ENCODE data around the gene OR5J2.
"Not testable (repeated sequence)": the region's sequence is repeated elsewhere in the genome, so short reads cannot be mapped to it uniquely, and the experiment has no call there.

OR5J2 gene

GRCh38 chr11:56176318-56176717 is at the start of gene OR5J2:
OR5J2 (plus strand) TSS chr11:56176618; CDS start chr11:56176618, 0 bp downstream.
- no peak for DNase-seq (ENCODE audit: low read depth in 3 of 3)

DNA sequence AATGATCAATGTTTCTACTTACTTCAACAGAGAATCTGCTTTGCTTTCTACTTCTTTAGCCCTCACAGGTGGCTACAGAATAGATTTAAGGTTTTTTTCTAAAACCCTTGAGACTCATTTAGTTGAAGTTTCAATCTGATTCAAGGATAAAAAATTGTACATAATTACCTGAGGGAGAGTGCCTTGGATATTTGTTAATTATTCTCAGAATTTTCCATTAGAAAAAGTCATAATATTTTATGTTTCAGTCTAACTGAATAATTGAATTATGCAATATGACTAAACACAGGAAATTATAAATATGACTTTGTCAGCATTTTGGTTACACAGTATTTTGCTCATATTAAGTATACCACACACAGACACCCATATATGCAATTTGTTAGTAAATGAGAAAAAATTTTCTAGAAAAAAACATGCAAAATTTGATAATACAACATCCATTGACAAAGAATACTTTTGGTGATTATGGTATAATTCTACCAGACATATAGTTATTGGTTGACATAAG is 36.2 kb upstream of the OR5J2 start, which contains the start of gene OR8J3:
Gene OR8J3 (minus strand): TSS at position 51 of the 511 bp plus-strand sequence. CDS start 2,483 bp downstream, outside the sequence.
- no peak for DNase-seq (ENCODE audit: low read depth in 3 of 3)

- not testable (repeated sequence) for DNase-seq (ENCODE audit: low read depth in 3 of 3)
Observed at GRCh38 chr11:56143681-56144080, 32.7 kb upstream of the OR5J2 start.

DNA sequence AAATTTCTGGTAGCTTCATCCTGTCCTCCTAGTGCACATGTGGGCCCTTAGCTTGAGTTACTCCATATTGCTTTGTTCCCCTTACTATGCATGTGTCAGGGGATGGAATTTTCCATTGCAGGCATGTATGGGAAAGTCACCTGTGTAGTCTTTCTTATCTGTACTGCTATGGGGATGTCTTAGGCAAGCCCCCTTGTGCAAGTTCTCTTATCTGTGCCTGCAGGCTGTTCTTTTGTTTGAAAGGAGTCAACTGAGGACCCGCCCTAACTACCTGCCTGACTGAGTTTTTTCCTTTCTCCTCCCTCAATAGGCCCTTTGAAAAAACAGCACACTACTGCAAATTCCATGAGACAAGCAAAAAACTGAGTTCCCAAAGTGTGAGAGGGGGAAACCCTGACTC is 25.0 kb upstream of the OR5J2 start:
- no peak for DNase-seq (ENCODE audit: low read depth in 3 of 3)

- DNase-seq (ENCODE audit: low read depth in 3 of 3) = no peak
Observed at GRCh38 chr11:56152333-56152732, 24.1 kb upstream of the OR5J2 start.

GRCh38 chr11:56160217-56160616 is 16.2 kb upstream of the OR5J2 start, which contains the start of gene OR8K5:
OR8K5 (minus strand) TSS chr11:56160317; CDS start chr11:56160317, 0 bp downstream.
- DNase-seq (ENCODE audit: low read depth in 3 of 3) = no peak

- no peak for DNase-seq (ENCODE audit: low read depth in 3 of 3)
Observed at GRCh38 chr11:56163804-56164203, 12.6 kb upstream of the OR5J2 start.

GRCh38 chr11:56172256-56172830 is 4.1 kb upstream of the OR5J2 start:
- no peak for DNase-seq (ENCODE audit: low read depth in 3 of 3)

DNA sequence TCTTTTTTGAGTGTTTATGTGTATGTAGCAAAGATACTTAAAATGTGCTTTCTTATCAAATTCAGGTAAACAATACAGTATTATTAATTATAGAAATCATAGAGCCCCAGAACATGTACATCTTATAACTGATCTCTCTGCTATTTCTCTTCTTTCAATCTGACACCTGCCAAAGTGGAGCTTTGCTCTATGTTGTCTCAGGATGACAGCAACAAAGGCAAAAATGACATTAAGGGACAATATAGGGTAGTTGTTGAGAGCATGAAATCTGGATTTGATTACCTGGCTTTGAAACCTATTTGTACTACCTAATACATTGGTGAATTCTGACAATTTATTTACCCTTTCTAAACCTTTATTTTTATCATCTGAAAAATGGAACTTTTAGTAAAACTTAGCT is 7.0 kb downstream of the OR5J2 start:
- DNase-seq (ENCODE audit: low read depth in 3 of 3) = no peak

- DNase-seq (ENCODE audit: low read depth in 3 of 3) = no peak
Observed at GRCh38 chr11:56188602-56189001, 12.2 kb downstream of the OR5J2 start.

- DNase-seq (ENCODE audit: low read depth in 3 of 3) = no peak
Observed at GRCh38 chr11:56196705-56197104, 20.3 kb downstream of the OR5J2 start.

DNA sequence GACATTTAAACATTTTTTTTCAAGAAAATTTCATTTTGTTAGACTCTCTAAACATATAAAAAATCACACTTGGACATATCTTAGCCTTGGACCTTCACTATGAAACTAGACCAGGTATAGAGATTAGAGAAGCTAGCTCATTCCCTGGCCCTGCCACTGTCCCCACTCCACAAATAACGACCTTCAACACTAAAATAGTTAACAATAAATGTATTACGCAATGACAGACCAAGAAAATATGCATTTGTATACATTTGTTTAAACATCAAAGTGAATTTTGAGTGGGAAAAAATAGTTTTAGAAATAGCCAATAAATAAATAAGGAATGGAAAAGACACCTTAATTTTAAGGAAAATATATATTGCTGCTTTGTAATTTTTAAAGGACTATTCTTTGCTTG is 20.9 kb downstream of the OR5J2 start:
- DNase-seq (ENCODE audit: low read depth in 3 of 3) = no peak

DNA sequence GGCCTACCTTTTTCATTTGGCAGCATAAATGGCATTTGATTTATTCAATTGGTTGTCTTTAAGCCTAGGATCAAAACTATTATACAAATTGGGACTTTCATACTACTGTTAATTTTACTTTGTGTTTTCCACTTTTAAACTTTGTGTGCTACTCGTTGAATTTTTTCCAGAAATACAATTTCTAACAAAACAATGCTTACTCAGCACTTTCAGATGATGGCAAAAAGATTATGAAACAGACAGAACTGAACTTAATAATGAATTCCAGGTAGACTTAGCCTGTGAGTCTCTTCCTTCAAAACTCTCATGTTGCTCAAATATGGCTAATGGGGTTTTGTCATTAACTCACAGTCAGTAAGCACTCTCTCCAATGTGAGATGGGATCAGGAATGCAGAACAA is 31.4 kb downstream of the OR5J2 start:
- DNase-seq (ENCODE audit: low read depth in 3 of 3) = no peak

DNA sequence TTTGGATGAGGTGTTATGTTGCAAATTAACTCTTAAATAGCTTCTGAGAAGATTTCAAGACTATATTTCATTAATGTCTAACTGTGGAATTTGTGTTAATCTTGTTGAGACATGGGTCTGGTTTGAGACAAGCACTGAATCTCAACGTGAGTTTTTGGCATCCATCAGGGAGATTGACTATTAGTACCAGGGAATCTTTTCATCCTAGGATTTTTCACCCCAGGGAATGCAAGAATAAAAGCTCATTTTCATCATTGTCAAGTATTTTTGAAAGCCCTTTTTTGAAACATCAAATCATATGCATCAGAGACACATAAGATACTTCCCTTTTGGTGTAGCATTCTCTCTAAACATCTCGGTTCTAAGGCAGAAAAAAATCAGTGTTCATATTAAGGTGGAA is 38.1 kb downstream of the OR5J2 start:
- no peak for DNase-seq (ENCODE audit: low read depth in 3 of 3)

DNA sequence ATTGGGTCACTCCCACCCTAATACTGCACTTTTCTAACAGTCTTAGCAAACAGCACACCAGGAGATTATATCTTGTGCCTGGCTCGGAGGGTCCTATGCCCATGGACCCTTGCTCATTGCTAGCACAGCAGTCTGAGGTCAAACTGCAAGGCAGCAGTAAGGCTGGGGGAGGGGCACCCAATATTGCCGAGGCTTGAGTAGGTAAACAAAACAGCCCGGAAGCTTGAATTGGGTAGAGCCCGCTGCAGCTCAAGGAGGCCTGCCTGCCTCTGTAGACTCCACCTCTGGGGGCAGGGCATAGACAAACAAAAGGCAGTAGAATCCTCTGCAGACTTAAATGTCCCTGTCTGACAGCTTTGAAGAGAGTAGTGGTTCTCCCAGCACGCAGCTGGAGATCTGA is 43.3 kb downstream of the OR5J2 start:
- DNase-seq (ENCODE audit: low read depth in 3 of 3) = not testable (repeated sequence)
